Left lobe of liver (tissue), 2 donors: ENCODE data around the gene BUD13. TPM values are rescaled to one million over a fixed set of nuclear protein-coding genes. Genes with fewer than 3 reads are reported as not detected.

ENCODE experiments used
- ATAC-seq: fragments of 200-7000 bp; cut with Tn5 transposase; one replicate; pipeline ENCODE4 v1.9.1; 2020; ENCODE audit warnings: mild to moderate bottlenecking, moderate library complexity
- DNase-seq: peaks from one replicate; pipeline ENCODE4 v3.0.0-alpha.2; 2020; ENCODE audit warnings: low spot score
- total RNA-seq: library from RNA; stranded (reverse); gene quantifications from one replicate; pipeline ENCODE4 v1.2.1, GENCODE V29; 2021
- donor health status: DM: no; HTN: no; CAD: no; lungs with moderate emphysema.
- donor health status: DM: no; HTN: yes; CAD: no.

The BUD13 gene
- total RNA-seq, 1 donor from 2014 or later: 4.7 TPM

GRCh38 chr11:116792869-116793771 lies 20.3 kb upstream of the BUD13 start:
- no peak for ATAC-seq

GRCh38 chr11:116792144-116792868 lies 19.5 kb upstream of the BUD13 start:
- peak; percentile 56 for ATAC-seq
- peak; percentile 94 for DNase-seq

More at GRCh38 chr11:116792869-116793771, 20.3 kb upstream of the BUD13 start:
- no peak for DNase-seq

GRCh38 chr11:116791813-116792143 lies 19.0 kb upstream of the BUD13 start, which contains the start of gene APOA5:
APOA5 (minus strand) TSS chr11:116791879; CDS start chr11:116791860, 19 bp downstream.
- DNase-seq (no peak), ATAC-seq (peak; percentile 7)

- DNase-seq (peak; percentile 81), ATAC-seq (peak; percentile 55)
Observed at GRCh38 chr11:116791002-116791812, 18.4 kb upstream of the BUD13 start.

- DNase-seq (peak; percentile 56), ATAC-seq (no peak)
Observed at GRCh38 chr11:116790167-116791001, 17.6 kb upstream of the BUD13 start.

- ATAC-seq: peak; percentile 0
- DNase-seq: no peak
Observed at GRCh38 chr11:116788975-116789374, 16.2 kb upstream of the BUD13 start.

- peak; percentile 52 for DNase-seq
Observed at GRCh38 chr11:116788534-116788933, 15.7 kb upstream of the BUD13 start.

GRCh38 chr11:116787786-116788486 lies 15.1 kb upstream of the BUD13 start, which contains the start of gene ZPR1:
ZPR1 (minus strand) TSS chr11:116788023; CDS start chr11:116787990, 33 bp downstream.
- ATAC-seq (peak; percentile 55), DNase-seq (peak; percentile 91)

More at GRCh38 chr11:116788534-116788933, 15.7 kb upstream of the BUD13 start:
- peak; percentile 0 for ATAC-seq

- DNase-seq (no peak), ATAC-seq (no peak)
Observed at GRCh38 chr11:116787436-116787785, 14.6 kb upstream of the BUD13 start.

GRCh38 chr11:116786966-116787365 lies 14.2 kb upstream of the BUD13 start:
- no peak for ATAC-seq

GRCh38 chr11:116786326-116786725 lies 13.5 kb upstream of the BUD13 start:
- ATAC-seq: no peak
- no peak for DNase-seq

More at GRCh38 chr11:116786966-116787365, 14.2 kb upstream of the BUD13 start:
- no peak for DNase-seq

- no peak for DNase-seq
- ATAC-seq: no peak
Observed at GRCh38 chr11:116782728-116783127, 9.9 kb upstream of the BUD13 start.

GRCh38 chr11:116778556-116778955 lies 5.8 kb upstream of the BUD13 start:
- DNase-seq (no peak), ATAC-seq (no peak)

GRCh38 chr11:116777056-116777455 lies 4.3 kb upstream of the BUD13 start:
- ATAC-seq (no peak), DNase-seq (no peak)

- ATAC-seq: no peak
Observed at GRCh38 chr11:116776522-116776984, 3.8 kb upstream of the BUD13 start.

GRCh38 chr11:116775975-116776374 lies 3.2 kb upstream of the BUD13 start:
- no peak for DNase-seq
- no peak for ATAC-seq

More at GRCh38 chr11:116776522-116776984, 3.8 kb upstream of the BUD13 start:
- DNase-seq: no peak

- DNase-seq (no peak), ATAC-seq (peak; percentile 32)
Observed at GRCh38 chr11:116774661-116775060, 1.9 kb upstream of the BUD13 start.

- DNase-seq (no peak), ATAC-seq (peak; percentile 61)
Observed at GRCh38 chr11:116773203-116774097, 663 bp upstream of the BUD13 start.
